Activated CD4-positive, alpha-beta memory T cell treated with anti-CD3 and anti-CD28 coated beads for 36 hours (primary cell): ENCODE data around the gene NRF1. TPM values are rescaled to one million over a fixed set of nuclear protein-coding genes. Genes with fewer than 3 reads are reported as not detected.

Source experiments
- CTCF ChIA-PET: fragments of 350-600 bp; sonication (Branson Sonifier 250); formaldehyde crosslinking; loops from one replicate; lab custom pipeline; 2021; ENCODE audit warnings: antibody characterized with exemption, inconsistent platforms; lab: Charles Lee
- POLR2A ChIA-PET: fragments of 350-600 bp; sonication (Branson Sonifier 250); formaldehyde crosslinking; loops from one replicate; lab custom pipeline; 2021; ENCODE audit warnings: antibody characterized with exemption; lab: Charles Lee
- DNase-seq: peaks from one replicate; pipeline ENCODE4 v3.0.0-alpha.2; 2020
- H3K27ac Mint-ChIP-seq: one replicate; pipeline ENCODE4 v1.8.0; 2021; ENCODE audit warnings: mixed read lengths
- H3K27me3 Mint-ChIP-seq: one replicate; pipeline ENCODE4 v1.8.0; 2021; ENCODE audit warnings: mixed read lengths
- H3K36me3 Mint-ChIP-seq: one replicate; pipeline ENCODE4 v1.8.0; 2021; ENCODE audit warnings: mixed read lengths
- H3K4me1 Mint-ChIP-seq: one replicate; pipeline ENCODE4 v1.8.0; 2021; ENCODE audit warnings: low read depth, mixed read lengths
- H3K4me3 Mint-ChIP-seq: one replicate; pipeline ENCODE4 v1.8.0; 2021; ENCODE audit warnings: mild to moderate bottlenecking, mixed read lengths
- H3K9me3 Mint-ChIP-seq: one replicate; pipeline ENCODE4 v1.8.0; 2021; ENCODE audit warnings: mixed read lengths
- intact Hi-C: fragments of 100-400 bp; cut with micrococcal nuclease; formaldehyde crosslinking; loops from one replicate; pipeline ENCODE4 v1.15.1; 2023
- total RNA-seq, 2 experiments: library from RNA; stranded (reverse); gene quantifications; one replicate each; pipeline ENCODE4 v1.2.3, GENCODE V29; 2021

NRF1 gene
- total RNA-seq, 2 experiments from 2014 or later, result 19.9 to 20.4 TPM

DNA sequence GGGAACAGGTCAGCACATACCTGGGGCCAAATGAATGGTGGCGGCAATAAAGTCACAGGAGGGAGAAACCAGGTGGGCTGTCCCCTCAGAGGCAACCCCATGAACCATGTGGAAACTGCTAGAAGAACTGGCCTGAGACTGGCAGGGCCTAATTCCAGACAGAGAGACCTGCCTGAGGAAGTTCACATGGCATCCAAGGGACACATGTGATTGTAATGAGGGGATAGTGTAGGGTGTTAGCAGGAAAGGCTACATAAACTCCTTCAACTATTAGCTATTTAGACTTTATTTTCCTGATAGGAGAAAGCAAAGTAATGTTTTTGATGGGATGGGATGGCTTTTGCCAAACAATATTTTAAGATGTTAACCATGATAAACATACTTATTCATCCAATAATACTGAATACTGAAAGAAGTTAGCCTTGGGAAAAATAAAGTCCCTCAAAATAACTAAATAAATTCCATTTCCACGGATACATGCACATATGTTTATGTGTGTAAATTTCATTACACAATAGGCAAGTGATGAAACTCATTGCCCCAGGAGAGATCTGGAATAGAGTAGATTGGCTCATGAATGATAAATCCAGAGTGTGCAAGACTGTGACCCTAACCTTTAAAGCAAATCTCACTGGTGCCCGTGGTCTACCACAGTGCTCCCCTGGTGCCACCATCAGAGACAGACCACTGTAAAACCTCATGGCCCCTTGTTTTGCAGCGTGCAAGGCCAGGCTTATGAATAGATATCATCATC, 137.0 kb downstream of the NRF1 start:
- CTCF ChIA-PET, result no interaction called here
- H3K9me3 Mint-ChIP-seq, result no peaks in the 10 kb centered on the region
- peaks cover 5% of the 10 kb centered on the region for H3K36me3 Mint-ChIP-seq

DNA sequence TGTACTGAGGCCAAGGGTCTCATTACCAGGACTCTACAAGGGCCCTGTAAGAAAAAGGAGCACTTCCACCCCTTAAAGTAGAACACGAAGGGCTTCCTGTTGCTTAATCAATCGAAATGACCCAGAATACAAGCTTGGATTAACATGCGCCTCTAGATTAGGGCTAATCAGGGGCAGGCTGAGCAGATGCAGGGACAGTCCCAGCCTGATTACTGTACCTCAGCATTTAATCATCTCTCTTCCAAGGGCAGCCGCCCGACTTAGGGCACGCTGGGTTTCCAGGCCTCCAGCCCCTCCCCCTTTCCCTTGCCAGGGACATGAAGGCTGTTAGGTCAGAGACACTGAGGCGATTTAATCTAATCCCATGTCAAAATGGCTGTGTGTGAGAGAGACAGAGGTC, 138.6 kb downstream of the NRF1 start:
- CTCF ChIA-PET, result no interaction called here
- Mint-ChIP-seq H3K27me3 (no peaks in the 10 kb centered on the region), H3K27ac (no peak overlapping the region), H3K4me1 (no peaks in the 10 kb centered on the region), H3K4me3 (no peak overlapping the region), H3K36me3 (peaks cover 6% of the 10 kb centered on the region), H3K9me3 (no peaks in the 10 kb centered on the region)
- POLR2A ChIA-PET, result no interaction called here
- DNase-seq, result no peak
- intact Hi-C loops, result no loop called here

More for the DNA sequence above, 137.0 kb downstream of the NRF1 start:
- Mint-ChIP-seq H3K4me1 (no peaks in the 10 kb centered on the region), H3K27me3 (no peaks in the 10 kb centered on the region), H3K27ac (no peak overlapping the region), H3K4me3 (no peak overlapping the region)
- intact Hi-C loops, result no loop called here
- DNase-seq, result no peak
- POLR2A ChIA-PET, result no interaction called here

DNA sequence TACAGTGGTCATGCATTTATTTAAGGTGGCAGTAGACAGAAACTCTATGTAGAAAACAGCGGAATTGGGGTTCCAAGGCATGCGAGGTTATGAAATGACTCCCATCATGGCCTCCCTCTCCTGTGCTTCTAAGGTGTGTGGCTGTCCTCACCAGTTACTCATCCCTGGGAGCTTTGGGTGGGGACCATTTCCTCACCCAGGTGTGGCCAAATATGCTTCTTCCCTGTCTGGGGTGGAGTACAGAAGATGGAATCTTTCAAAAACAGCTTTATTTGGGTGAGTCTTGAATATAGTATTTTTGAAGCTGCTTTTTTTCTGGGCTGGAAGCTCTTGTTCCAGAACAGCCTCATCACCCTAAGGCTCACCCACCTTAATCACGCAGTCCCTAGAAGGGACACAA, 139.0 kb downstream of the NRF1 start:
- H3K27ac Mint-ChIP-seq, result no peak overlapping the region
- peaks cover 7% of the 10 kb centered on the region for H3K36me3 Mint-ChIP-seq
- H3K4me1 Mint-ChIP-seq, result no peaks in the 10 kb centered on the region
- no peaks in the 10 kb centered on the region for H3K9me3 Mint-ChIP-seq
- intact Hi-C loops, result no loop called here
- ChIA-PET POLR2A (no interaction called here), CTCF (no interaction called here)
- no peaks in the 10 kb centered on the region for H3K27me3 Mint-ChIP-seq
- no peak overlapping the region for H3K4me3 Mint-ChIP-seq
- DNase-seq, result no peak

DNA sequence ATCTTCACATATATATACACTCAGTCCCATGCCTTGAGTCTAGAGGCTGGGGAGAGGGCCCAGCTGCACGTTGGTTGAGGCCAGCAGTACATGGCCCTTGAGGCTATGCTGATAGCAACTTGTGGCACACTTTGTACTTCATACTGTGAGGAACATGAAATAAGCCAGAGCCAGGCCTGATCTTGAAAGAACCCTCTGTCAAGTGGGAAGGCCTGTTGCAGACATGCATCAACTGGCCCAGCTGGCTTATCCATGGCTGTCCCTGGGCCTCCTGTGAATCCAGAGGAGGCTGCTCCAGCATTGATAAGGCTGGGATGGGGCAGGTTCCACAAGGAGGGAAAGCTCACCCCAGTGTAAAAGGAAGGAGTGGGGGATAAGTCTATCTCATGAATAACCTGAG, 140.4 kb downstream of the NRF1 start:
- H3K4me1 Mint-ChIP-seq, result no peaks in the 10 kb centered on the region
- intact Hi-C loops, result no loop called here
- ChIA-PET CTCF (no interaction called here), POLR2A (no interaction called here)
- no peak for DNase-seq
- no peak overlapping the region for H3K4me3 Mint-ChIP-seq
- H3K36me3 Mint-ChIP-seq, result peaks cover 15% of the 10 kb centered on the region
- H3K27ac Mint-ChIP-seq, result no peak overlapping the region
- H3K27me3 Mint-ChIP-seq, result no peaks in the 10 kb centered on the region
- no peaks in the 10 kb centered on the region for H3K9me3 Mint-ChIP-seq

DNA sequence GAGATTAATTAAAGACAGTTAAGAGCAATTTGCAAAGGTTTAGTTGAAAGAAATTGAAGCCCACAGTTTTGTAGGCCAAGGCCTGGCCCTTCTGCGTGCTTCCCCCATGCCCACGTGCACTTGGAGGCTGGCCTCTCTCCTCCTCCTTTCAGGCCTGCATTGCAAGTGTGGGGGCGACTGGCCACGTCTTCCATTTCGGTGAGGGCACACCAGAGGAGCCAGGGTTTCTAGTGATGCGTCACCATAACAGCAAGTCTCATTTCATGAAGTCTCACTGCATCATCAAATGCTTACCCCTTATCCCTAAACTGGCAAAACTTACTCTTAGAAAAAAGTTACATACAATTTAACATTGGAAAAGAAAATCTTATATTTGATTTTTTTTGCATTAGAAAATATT, 141.2 kb downstream of the NRF1 start:
- ChIA-PET CTCF (no interaction called here), POLR2A (no interaction called here)
- H3K4me3 Mint-ChIP-seq, result no peak overlapping the region
- no peaks in the 10 kb centered on the region for H3K9me3 Mint-ChIP-seq
- H3K36me3 Mint-ChIP-seq, result peaks cover 17% of the 10 kb centered on the region
- no peak overlapping the region for H3K27ac Mint-ChIP-seq
- H3K27me3 Mint-ChIP-seq, result no peaks in the 10 kb centered on the region
- no peaks in the 10 kb centered on the region for H3K4me1 Mint-ChIP-seq
- DNase-seq, result peak; percentile 28
- intact Hi-C loops, result no loop called here

DNA sequence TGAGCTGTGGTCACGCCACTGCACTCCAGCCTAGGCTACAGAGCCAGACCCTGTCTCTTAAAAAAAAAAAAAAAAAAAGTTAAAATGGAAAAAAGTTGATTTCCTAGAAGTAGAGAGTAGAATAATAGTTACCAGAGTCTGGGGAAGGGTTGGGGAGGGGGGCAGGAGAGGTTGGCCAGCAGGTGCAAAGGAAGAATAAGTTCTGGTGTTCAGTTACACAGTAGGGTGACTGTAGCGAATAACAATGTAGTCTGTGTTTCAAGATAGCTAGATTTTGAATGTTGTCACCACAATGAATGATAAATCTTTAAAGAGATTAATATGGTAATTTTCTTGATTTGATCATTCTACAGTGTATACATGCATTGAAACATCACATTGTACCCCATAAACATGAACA, 142.9 kb downstream of the NRF1 start:
- Mint-ChIP-seq H3K36me3 (peaks cover 17% of the 10 kb centered on the region), H3K27me3 (no peaks in the 10 kb centered on the region), H3K4me3 (no peak overlapping the region), H3K9me3 (no peaks in the 10 kb centered on the region), H3K4me1 (no peaks in the 10 kb centered on the region), H3K27ac (no peak overlapping the region)
- DNase-seq, result no peak
- ChIA-PET POLR2A (interaction anchor here (0.6 kb wide), 1 partner anchor 218 kb away, joined by 3 read pairs; no protein-coding TSS in a partner anchor), CTCF (no interaction called here)
- intact Hi-C loops, result no loop called here

DNA sequence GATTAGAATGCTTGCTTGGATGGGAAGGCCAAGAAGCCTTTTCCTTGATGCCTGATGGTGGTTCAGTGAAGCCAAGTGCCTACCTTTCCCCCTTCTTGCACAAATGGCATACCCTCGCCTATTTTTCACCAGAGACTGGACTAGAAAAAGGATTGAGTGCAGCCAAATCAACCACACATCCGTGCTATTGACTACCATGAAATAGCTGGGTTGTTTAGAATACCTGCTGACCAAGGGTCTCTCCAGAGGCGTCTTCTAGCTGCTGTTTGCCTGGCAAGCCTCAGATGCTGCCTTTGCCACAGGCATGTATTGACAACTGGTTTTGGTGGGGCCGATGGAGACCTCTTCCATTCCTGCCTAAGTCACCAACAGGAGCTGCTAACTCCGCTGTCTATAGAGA, 146.5 kb downstream of the NRF1 start:
- ChIA-PET POLR2A (no interaction called here), CTCF (interaction anchor here (0.7 kb wide), 1 partner anchor 916 kb away, joined by 3 read pairs; no protein-coding TSS in a partner anchor)
- DNase-seq, result no peak
- intact Hi-C loops, result no loop called here
- H3K27me3 Mint-ChIP-seq, result no peaks in the 10 kb centered on the region
- no peaks in the 10 kb centered on the region for H3K9me3 Mint-ChIP-seq
- no peak overlapping the region for H3K27ac Mint-ChIP-seq
- no peaks in the 10 kb centered on the region for H3K4me1 Mint-ChIP-seq
- H3K4me3 Mint-ChIP-seq, result no peak overlapping the region
- H3K36me3 Mint-ChIP-seq, result peaks cover 15% of the 10 kb centered on the region

DNA sequence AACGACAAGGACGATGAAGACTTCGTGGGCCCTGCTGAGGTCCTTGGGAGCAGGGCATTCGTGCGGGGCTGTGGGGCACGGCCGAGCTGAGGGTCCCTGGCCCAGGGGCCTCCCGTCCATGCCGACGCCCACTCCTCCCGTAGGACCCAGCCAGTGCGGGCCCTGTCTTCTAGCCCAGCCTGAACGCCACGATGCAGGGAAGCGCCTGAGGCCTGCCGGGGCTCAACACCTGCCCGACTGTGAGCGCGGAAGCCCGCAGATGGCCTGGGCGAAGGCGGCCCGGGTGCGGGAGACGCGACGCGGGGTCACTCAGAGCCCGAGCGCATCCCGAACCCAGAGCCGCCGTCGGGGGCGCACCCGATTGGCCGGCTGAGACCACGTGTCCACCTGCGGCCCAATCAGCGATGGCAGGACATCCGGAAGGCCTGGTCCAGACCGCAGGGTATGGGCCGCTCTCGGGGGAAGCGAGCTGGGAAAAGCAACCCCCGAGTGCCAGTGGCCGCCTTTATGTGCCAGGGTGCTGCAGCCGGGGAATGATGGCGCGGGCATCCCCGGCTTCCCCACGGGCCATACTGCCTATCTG, 151.0 kb downstream of the NRF1 start:
- Mint-ChIP-seq H3K9me3 (no peaks in the 10 kb centered on the region), H3K27me3 (no peaks in the 10 kb centered on the region), H3K4me3 (no peak overlapping the region), H3K4me1 (no peaks in the 10 kb centered on the region), H3K36me3 (no peaks in the 10 kb centered on the region), H3K27ac (no peak overlapping the region)
- POLR2A ChIA-PET, result no interaction called here
- intact Hi-C loops, result no loop called here
- CTCF ChIA-PET, result no interaction called here
- no peak for DNase-seq

DNA sequence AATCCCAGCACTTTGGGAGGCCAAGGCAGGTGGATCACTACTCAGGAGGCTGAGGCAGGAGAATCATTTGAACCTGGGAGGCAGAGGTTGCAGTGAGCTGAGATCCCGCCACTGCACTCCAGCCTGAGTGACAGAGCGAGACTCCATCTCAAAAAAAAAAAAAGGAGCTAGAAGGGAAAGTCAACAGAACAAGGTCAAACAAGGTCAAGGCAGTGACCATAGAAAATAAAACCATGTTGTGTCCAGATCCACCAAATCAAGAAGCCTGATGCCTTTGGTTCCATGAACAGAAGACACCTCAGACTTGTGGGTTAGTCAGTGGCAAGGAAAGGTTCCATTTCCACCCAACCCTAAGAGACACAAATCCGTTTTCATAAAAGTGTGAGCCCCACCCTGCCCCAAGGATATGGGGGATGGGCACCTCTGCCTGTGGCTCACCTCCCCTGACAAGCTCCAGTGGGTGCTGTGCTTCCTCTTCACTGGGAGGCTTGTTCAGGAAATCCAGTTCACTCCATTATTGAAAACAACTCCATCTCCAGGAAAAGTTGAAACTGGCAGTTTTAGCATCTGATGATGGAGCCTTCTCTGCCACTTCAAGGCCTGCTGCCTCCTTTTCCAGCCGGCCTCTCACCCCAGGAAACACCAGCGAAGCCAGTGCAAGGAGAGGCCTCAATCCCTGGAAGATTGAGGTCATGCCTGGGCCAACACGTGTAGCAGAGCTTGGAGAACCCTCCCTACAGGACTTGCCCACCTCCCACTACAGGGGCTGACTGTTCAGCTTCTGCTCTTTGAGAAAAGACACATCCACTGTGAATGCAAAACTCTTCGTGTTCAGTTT, 152.9 kb downstream of the NRF1 start:
- no peak overlapping the region for H3K4me3 Mint-ChIP-seq
- H3K4me1 Mint-ChIP-seq, result no peaks in the 10 kb centered on the region
- CTCF ChIA-PET, result no interaction called here
- DNase-seq, result no peak
- intact Hi-C loops, result no loop called here
- no peak overlapping the region for H3K27ac Mint-ChIP-seq
- H3K9me3 Mint-ChIP-seq, result no peaks in the 10 kb centered on the region
- no peaks in the 10 kb centered on the region for H3K36me3 Mint-ChIP-seq
- POLR2A ChIA-PET, result no interaction called here
- H3K27me3 Mint-ChIP-seq, result no peaks in the 10 kb centered on the region

DNA sequence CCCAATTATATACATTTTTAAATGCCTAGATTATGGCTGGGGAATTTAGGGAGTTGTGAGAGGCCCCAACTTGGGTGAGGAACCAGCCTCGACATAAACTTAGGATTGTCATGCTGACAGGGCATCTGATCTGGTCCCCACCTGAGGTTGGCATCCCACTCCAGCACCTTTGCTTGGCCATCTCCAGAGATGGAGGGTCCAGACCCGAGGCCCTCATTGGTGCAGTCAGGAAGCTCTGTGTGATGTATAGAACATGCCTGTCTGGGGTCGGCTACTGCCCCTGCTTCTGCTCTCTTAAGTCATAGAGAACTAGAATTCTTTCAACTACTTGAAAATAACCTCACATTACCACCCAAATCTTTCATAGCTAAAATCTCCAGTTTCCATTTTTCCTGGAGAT, 153.8 kb downstream of the NRF1 start:
- Mint-ChIP-seq H3K36me3 (no peaks in the 10 kb centered on the region), H3K4me1 (no peaks in the 10 kb centered on the region), H3K27me3 (no peaks in the 10 kb centered on the region), H3K4me3 (no peak overlapping the region), H3K27ac (no peak overlapping the region), H3K9me3 (no peaks in the 10 kb centered on the region)
- intact Hi-C loops, result no loop called here
- ChIA-PET CTCF (no interaction called here), POLR2A (no interaction called here)
- DNase-seq, result no peak

DNA sequence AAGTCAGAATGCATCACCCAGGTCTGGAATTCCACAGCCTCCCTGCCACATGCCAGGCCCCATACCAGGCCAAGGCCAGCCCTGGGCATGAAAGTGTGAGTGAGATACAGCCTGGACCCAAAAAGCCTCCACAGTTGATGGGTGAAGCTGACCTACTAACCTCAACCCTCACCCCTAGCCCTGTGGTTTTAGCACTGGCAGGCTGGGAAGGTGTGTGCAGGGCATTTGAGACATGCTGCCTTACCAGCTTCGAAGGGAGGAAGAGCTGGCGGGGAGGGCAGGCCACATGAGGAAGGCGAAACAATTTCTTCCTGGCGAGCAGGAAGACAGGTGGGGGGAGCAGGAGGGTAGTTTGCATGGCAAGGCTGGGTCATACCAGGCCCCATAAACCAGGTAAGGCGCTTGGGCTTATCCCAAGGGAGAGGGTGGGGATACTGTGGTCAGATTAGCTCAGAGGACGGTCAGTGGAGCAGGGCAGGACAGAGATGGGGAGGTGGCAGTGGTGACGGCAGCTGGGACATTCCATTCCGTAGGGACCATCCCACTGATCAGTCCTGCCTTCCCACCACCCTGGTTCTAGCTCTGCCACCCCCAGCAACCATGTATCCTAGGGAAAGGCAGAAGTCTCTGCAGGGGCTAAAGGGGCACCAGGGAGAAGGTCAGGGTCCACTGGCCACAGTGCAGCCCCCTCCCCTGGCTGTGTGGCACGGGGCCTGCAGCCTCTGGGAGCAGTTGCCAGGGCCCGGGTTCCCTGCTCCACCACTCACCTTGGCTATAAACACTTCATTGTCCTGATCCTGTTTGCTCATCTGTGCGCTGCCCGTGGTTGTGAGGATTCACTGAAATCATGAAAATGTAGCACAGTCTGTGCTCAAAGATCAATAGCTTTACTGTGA, 155.8 kb downstream of the NRF1 start:
- POLR2A ChIA-PET, result no interaction called here
- intact Hi-C loops, result no loop called here
- H3K4me3 Mint-ChIP-seq, result no peak overlapping the region

More for the DNA sequence above, 155.8 kb downstream of the NRF1 start:
- CTCF ChIA-PET, result interaction anchor here (1.7 kb wide), 1 partner anchor 58 kb away, joined by 5 read pairs; no protein-coding TSS in a partner anchor
- H3K4me1 Mint-ChIP-seq, result no peaks in the 10 kb centered on the region
- no peaks in the 10 kb centered on the region for H3K27me3 Mint-ChIP-seq
- no peaks in the 10 kb centered on the region for H3K9me3 Mint-ChIP-seq
- no peak for DNase-seq
- no peaks in the 10 kb centered on the region for H3K36me3 Mint-ChIP-seq
- H3K27ac Mint-ChIP-seq, result no peak overlapping the region
